K562 (cell line): ENCODE results near the gene P2RY14. TPM values are rescaled to one million over a fixed set of nuclear protein-coding genes. Genes with fewer than 3 reads are reported as not detected.

Experiments
- ATAC-seq: fragments of 200-7000 bp; cut with Tn5 transposase; 3 replicates; pipeline ENCODE4 v1.9.1; 2020; ENCODE audit warnings: moderate library complexity
- BruUV-seq: library from RNA; stranded (reverse); fragments of 400-500 nt; replicated peaks from 2 replicates; lab custom pipeline; 2021; lab: Mats Ljungman, UMichigan
- CTCF ChIA-PET: fragments of 300-600 bp; formaldehyde crosslinking; extraction: SDS; loops from one replicate; lab custom pipeline; 2021; ENCODE audit warnings: low intra/inter-chr PET ratio; lab: Yijun Ruan, JAX
- POLR2A ChIA-PET: fragments of 300-600, 350-650 bp; sonication (Branson Sonifier 250); formaldehyde crosslinking; extraction: SDS; loops from one replicate; lab custom pipeline; 2021; ENCODE audit warnings: antibody characterized with exemption, inconsistent platforms; lab: Yijun Ruan, JAX
- DNase-seq, 4 experiments: peaks; one replicate each; pipeline versions ENCODE4 v3.0.0 to v3.0.0-alpha.2; 2011 to 2018; ENCODE audit warnings: low spot score in 3 of 4, mixed read lengths in 3 of 4; ENCODE audit errors: extremely low read depth in 1 of 4
- FAIRE-seq: peaks from 2 replicates; lab custom pipeline; 2011; peaks lifted over from hg19 to GRCh38; lab: Jason Lieb, UNC
- H2AFZ ChIP-seq: 2 replicates; pipeline ENCODE4 v1.6.0; 2011; ENCODE audit warnings: low read depth, low read length, control low read depth, inconsistent platforms
- H3K27ac ChIP-seq: fragments of 200-600 bp; 3 replicates; pipeline ENCODE4 v1.8.0; 2011; ENCODE audit warnings: low read depth, mild to moderate bottlenecking, control low read depth, inconsistent platforms, low read length, moderate library complexity, mixed read lengths; ENCODE audit errors: extremely low read depth
- H3K27me3 ChIP-seq, 2 experiments: fragments of 300-600 bp in 1 of 2; 2 replicates in 1 of 2; 3 replicates in 1 of 2; pipeline versions ENCODE4 v1.6.0 to v1.8.0; 2011; ENCODE audit warnings: inconsistent platforms in 2 of 2, low read length in 2 of 2, mild to moderate bottlenecking in 1 of 2, mixed read lengths in 1 of 2, moderate library complexity in 1 of 2; ENCODE audit not compliant: control insufficient read depth in 2 of 2, insufficient read depth in 2 of 2
- H3K36me3 ChIP-seq: fragments of 300-600 bp; 3 replicates; pipeline ENCODE4 v1.8.0; 2011; ENCODE audit warnings: mild to moderate bottlenecking, low read length, inconsistent platforms; ENCODE audit not compliant: control insufficient read depth, insufficient read depth
- H3K4me1 ChIP-seq, 2 experiments: fragments of 200-600 bp in 1 of 2; replicated peaks in 1 of 2; 2 replicates in 1 of 2; 3 replicates in 1 of 2; pipeline versions ENCODE4 v1.5.1 to v1.8.0; 2011; ENCODE audit warnings: inconsistent platforms in 2 of 2, low read length in 2 of 2, mild to moderate bottlenecking in 1 of 2, mixed read lengths in 1 of 2, moderate library complexity in 1 of 2; ENCODE audit not compliant: control insufficient read depth in 2 of 2, insufficient read depth in 2 of 2
- H3K4me2 ChIP-seq: 2 replicates; pipeline ENCODE4 v1.6.1; 2011; ENCODE audit warnings: low read length, control low read depth, inconsistent platforms, mixed read lengths; ENCODE audit not compliant: insufficient read depth
- H3K4me3 ChIP-seq: fragments of 200-600 bp; sonication (generic), shearing (Covaris generic); 2 replicates; pipeline ENCODE4 v1.5.1; 2016; ENCODE audit warnings: control low read depth, inconsistent platforms
- H3K79me2 ChIP-seq: fragments of 200-600 bp; 3 replicates; pipeline ENCODE4 v1.8.0; 2011; ENCODE audit warnings: low read length, inconsistent platforms; ENCODE audit not compliant: control insufficient read depth, insufficient read depth
- H3K9ac ChIP-seq, 2 experiments: 2 replicates each; pipeline versions ENCODE4 v1.6.0 to v1.6.1; 2011; ENCODE audit warnings: low read depth in 2 of 2, low read length in 2 of 2, control low read depth in 1 of 2, inconsistent platforms in 1 of 2, mild to moderate bottlenecking in 1 of 2, mixed read lengths in 1 of 2; ENCODE audit not compliant: insufficient read depth in 1 of 2
- H3K9me1 ChIP-seq: one replicate; pipeline ENCODE4 v1.6.0; 2011; ENCODE audit warnings: inconsistent platforms, mild to moderate bottlenecking, low read length, moderate library complexity; ENCODE audit not compliant: control insufficient read depth, insufficient read depth
- H3K9me3 ChIP-seq: replicated peaks from 2 replicates; pipeline ENCODE4 v1.5.1; 2011; ENCODE audit warnings: low read depth, low read length, inconsistent platforms; ENCODE audit not compliant: control insufficient read depth, insufficient read depth
- H4K20me1 ChIP-seq: replicated peaks from 2 replicates; pipeline ENCODE4 v1.6.1; 2011; ENCODE audit warnings: low read length, inconsistent platforms, mixed read lengths; ENCODE audit not compliant: control insufficient read depth, insufficient read depth
- CTCF ChIP-seq, 3 experiments: IDR thresholded peaks in 2 of 3; conservative IDR thresholded peaks in 1 of 3; 2 replicates each; pipeline ENCODE4 v1.5.1; 2011 to 2012; ENCODE audit warnings: low read length in 3 of 3, mild to moderate bottlenecking in 3 of 3, control low read depth in 2 of 3, improper control_type of control experiment in 1 of 3, inconsistent platforms in 1 of 3, low read depth in 1 of 3, mixed read lengths in 1 of 3, moderate library complexity in 1 of 3; ENCODE audit not compliant: insufficient read depth in 2 of 3
- HDGF ChIP-seq: fragments of 450-650 bp; IDR thresholded peaks from 2 replicates; pipeline ENCODE4 v1.6.1; 2016
- HEY1 ChIP-seq: fragments of 250-450 bp; sonication (Bioruptor Pico); IDR thresholded peaks from 2 replicates; pipeline ENCODE4 v1.5.0; 2020; ENCODE audit warnings: mild to moderate bottlenecking, moderate library complexity, borderline replicate concordance
- MAFG ChIP-seq: fragments of 450-650 bp; conservative IDR thresholded peaks from 2 replicates; pipeline ENCODE4 v1.6.1; 2016; ENCODE audit warnings: missing genetic modification characterization, missing compliant biosample characterization
- RBFOX2 ChIP-seq: fragments of 200-400 bp; formaldehyde crosslinking; IDR thresholded peaks from 2 replicates; pipeline ENCODE4 v1.6.1; 2017; ENCODE audit warnings: low read depth, mild to moderate bottlenecking, low read length, moderate library complexity
- SAFB2 ChIP-seq: fragments of 200-400 bp; formaldehyde crosslinking; IDR thresholded peaks from 2 replicates; pipeline ENCODE4 v1.6.1; 2018; ENCODE audit warnings: borderline replicate concordance, low read length, low read depth, moderate library complexity; ENCODE audit not compliant: severe bottlenecking
- SMC3 ChIP-seq: conservative IDR thresholded peaks from 2 replicates; pipeline ENCODE4 v1.6.1; 2011; ENCODE audit warnings: low read depth, low read length, improper control_type of control experiment; ENCODE audit not compliant: insufficient read depth
- TBL1XR1 ChIP-seq, 2 experiments: IDR thresholded peaks; 2 replicates each; pipeline ENCODE4 v1.6.1; 2012; ENCODE audit warnings: improper control_type of control experiment in 2 of 2, low read length in 2 of 2, mild to moderate bottlenecking in 1 of 2
- TRIM28 ChIP-seq: fragments of 450-650 bp; IDR thresholded peaks from 2 replicates; pipeline ENCODE4 v1.6.1; 2017
- XRCC3 ChIP-seq: fragments of 450-650 bp; IDR thresholded peaks from 2 replicates; pipeline ENCODE4 v1.6.1; 2017; ENCODE audit warnings: mild to moderate bottlenecking, moderate library complexity
- ZBTB49 ChIP-seq: sonication (generic); formaldehyde crosslinking; IDR thresholded peaks from 2 replicates; pipeline ENCODE4 v1.8.0; 2022; ENCODE audit warnings: missing genetic modification reagents, mild to moderate bottlenecking, borderline replicate concordance
- ZNF239 ChIP-seq: fragments of 250-450 bp; sonication (Bioruptor Pico); IDR thresholded peaks from 2 replicates; pipeline ENCODE4 v1.4.0; 2020; ENCODE audit warnings: mild to moderate bottlenecking
- ZNF639 ChIP-seq, 2 experiments: fragments of 200-800 bp in 1 of 2; sonication (Bioruptor generic) in 1 of 2; sonication (generic) in 1 of 2; formaldehyde crosslinking in 1 of 2; IDR thresholded peaks in 1 of 2; conservative IDR thresholded peaks in 1 of 2; 2 replicates each; pipeline versions ENCODE4 v1.5.0 to v1.6.1; 2016 to 2020; ENCODE audit warnings: missing compliant biosample characterization in 1 of 2, missing genetic modification characterization in 1 of 2, missing genetic modification reagents in 1 of 2
- ZNF717 ChIP-seq: fragments of 250-450 bp; sonication (Bioruptor Pico); IDR thresholded peaks from 2 replicates; pipeline ENCODE4 v1.5.0; 2021
- WGBS: fragments of 100-300 bp; shearing (Covaris generic); methylation state at CpG from one replicate; pipeline ENCODE4 v1.1.6; 2016; ENCODE audit warnings: low coverage, mixed read lengths; ENCODE audit not compliant: insufficient coverage; ENCODE audit errors: missing lambda C conversion rate; 5-methylcytosine and 5-hydroxymethylcytosine counted together
- in situ Hi-C: fragments of 300-500 bp; cut with MboI; formaldehyde crosslinking; loops from 4 replicates; pipeline ENCODE4 v1.15.0; 2018; ENCODE audit warnings: inconsistent platforms, mixed read lengths
- intact Hi-C: fragments of 100-400 bp; cut with micrococcal nuclease; formaldehyde crosslinking; loops from 2 replicates; pipeline ENCODE4 v1.14.2; 2022
- polyA plus RNA-seq, 8 experiments: library from polyadenylated mRNA; depleted of rRNA in 4 of 8; stranded (reverse) in 5 of 8; unstranded in 3 of 8; fragments of >200 nt; fragmentation: Nextera tagmentation in 2 of 8; fragmentation: Illumina TruSeq in 1 of 8; extraction: Ambion mirVana in 2 of 8; extraction: Trizol in 1 of 8; gene quantifications; 2 replicates each; pipeline versions ENCODE4 v1.2.1 to v1.2.3, GENCODE V29; 2011 to 2014; ENCODE audit warnings: inconsistent platforms in 1 of 8, missing spikeins in 1 of 8
- total RNA-seq, 7 experiments: library from RNA; depleted of rRNA in 6 of 7; stranded (reverse); fragments of >200 nt in 6 of 7; fragmentation: Illumina TruSeq in 2 of 7; extraction: Trizol in 2 of 7; gene quantifications; 2 replicates each; pipeline versions ENCODE4 v1.2.1 to v1.2.3, GENCODE V29; 2011 to 2021; ENCODE audit warnings: low replicate concordance in 1 of 7

The P2RY14 gene
- total and polyA plus RNA-seq, 9 of the 15 experiments (the other 6 are each of a cell fraction or from before 2014, with no cell fraction given) = not detected

GRCh38 chr3:151168269-151169094 lies 109.9 kb downstream of the P2RY14 start:
- WGBS = 0% methylated on average over 7 of the region's 7 CpGs
- no peak overlapping the region for H3K9ac ChIP-seq
- no peaks in the 10 kb centered on the region for H3K9me3 ChIP-seq
- H3K27me3 ChIP-seq = peaks cover 8 to 10% of the 10 kb centered on the region in 2 experiments; a peak in 3 of 5 replicates
- H3K79me2 ChIP-seq = no peaks in the 10 kb centered on the region
- no peak overlapping the region for H3K4me2 ChIP-seq
- ATAC-seq (peak; percentile 92), FAIRE-seq (peak; percentile 86), DNase-seq (peak; percentile 42 to 71 (median 52))
- H3K27ac ChIP-seq = no peak overlapping the region
- no peaks in the 10 kb centered on the region for H3K9me1 ChIP-seq
- H3K4me1 ChIP-seq = no peaks in the 10 kb centered on the region
- H2AFZ ChIP-seq = no peak overlapping the region
- POLR2A ChIA-PET = no interaction called here
- in situ Hi-C loops = loop anchor here (10.0 kb wide), 1 partner anchor 116 kb away; no protein-coding TSS in a partner anchor
- intact Hi-C loops = loop anchor here (1.0 to 10.0 kb wide), 4 partner anchors 58 to 746 kb away; no protein-coding TSS in a partner anchor
- no peaks in the 10 kb centered on the region for H4K20me1 ChIP-seq
- BruUV-seq = no TSS peak
- CTCF ChIA-PET = interaction anchor here (0.6 to 3.0 kb wide), 5 partner anchors 24 to 1407 kb away, joined by 3 to 17 read pairs (median 3); no protein-coding TSS in a partner anchor
- no peak overlapping the region for H3K4me3 ChIP-seq
- H3K36me3 ChIP-seq = no peaks in the 10 kb centered on the region
- TF ChIP-seq ZBTB49 (CRISPR knock-in tag) (no peak), ZNF717 (CRISPR knock-in tag) (no peak), ZNF239 (CRISPR knock-in tag) (no peak), MAFG (tag) (no peak), HEY1 (CRISPR knock-in tag) (no peak), XRCC3 (no peak), HDGF (no peak), SMC3 (peak; percentile 78), TBL1XR1 (IDR thresholded peaks at IDR 0.05; ENCODE audit: low read length in 2 of 2) (no peak), RBFOX2 (no peak), ZNF639 (CRISPR knock-in tag; conservative IDR thresholded peaks at IDR 0.05 in 1 of 2, IDR thresholded peaks at IDR 0.05 in 1 of 2) (no peak), CTCF (IDR thresholded peaks at IDR 0.05 in 2 of 3, conservative IDR thresholded peaks at IDR 0.05 in 1 of 3; ENCODE audit: insufficient read depth in 2 of 3, low read depth in 1 of 3, low read length in 3 of 3) (peak; percentile 76 to 79 (median 76)), TRIM28 (no peak), SAFB2 (no peak)
